SK-N-MC (cell line): Measurements from ENCODE around the gene MAPK12.

Experiments
- EZH2 ChIP-seq: fragments of 200-600 bp; sonication (generic); IDR thresholded peaks from one replicate; pipeline ENCODE4 v1.6.1; 2017; ENCODE audit warnings: antibody characterized with exemption
- FOXP2 ChIP-seq: optimal IDR thresholded peaks from 2 replicates; pipeline ENCODE3; 2011; ENCODE audit warnings: mild to moderate bottlenecking, moderate library complexity; ENCODE audit not compliant: insufficient read depth; ENCODE audit errors: extremely low read length, control extremely low read depth
- POLR2AphosphoS5 ChIP-seq: IDR thresholded peaks from 2 replicates; pipeline ENCODE4 v1.6.1; 2012; ENCODE audit warnings: mild to moderate bottlenecking, low read depth, low read length, borderline replicate concordance

DNA sequence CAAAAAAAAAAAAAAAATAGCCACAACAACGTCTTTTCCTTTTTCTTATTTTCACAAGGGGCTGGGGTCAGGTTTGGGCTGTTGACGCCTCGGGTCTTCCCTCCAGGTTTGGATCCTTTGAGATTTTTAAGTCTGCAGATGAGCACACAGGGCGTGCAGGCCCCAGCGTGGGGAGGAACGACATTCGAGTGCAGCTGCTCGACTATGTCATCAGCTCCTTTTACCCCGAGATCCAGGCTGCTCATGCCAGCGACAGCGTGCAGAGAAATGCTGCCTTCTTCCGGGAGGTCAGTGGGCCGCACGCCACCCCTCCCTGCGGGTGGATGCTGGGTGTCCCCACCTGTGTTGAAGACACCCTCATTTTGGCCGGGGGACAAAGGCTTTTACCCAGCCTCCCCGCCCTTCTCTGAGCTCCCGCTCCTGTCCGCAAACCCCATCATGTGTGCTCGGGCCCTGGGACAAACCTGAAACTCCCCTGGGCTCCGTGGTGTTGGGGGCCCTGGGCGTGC, 53.0 kb downstream of the MAPK12 start:
- TF ChIP-seq POLR2AphosphoS5 (no peak), EZH2 (no peak), FOXP2 (no peak)
